ENCODE data around the gene SCN1A. TPM values are rescaled to one million over a fixed set of nuclear protein-coding genes. Genes with fewer than 3 reads are reported as not detected.

Gene SCN1A
- total RNA-seq, 1 donor: 0.72 TPM

DNA sequence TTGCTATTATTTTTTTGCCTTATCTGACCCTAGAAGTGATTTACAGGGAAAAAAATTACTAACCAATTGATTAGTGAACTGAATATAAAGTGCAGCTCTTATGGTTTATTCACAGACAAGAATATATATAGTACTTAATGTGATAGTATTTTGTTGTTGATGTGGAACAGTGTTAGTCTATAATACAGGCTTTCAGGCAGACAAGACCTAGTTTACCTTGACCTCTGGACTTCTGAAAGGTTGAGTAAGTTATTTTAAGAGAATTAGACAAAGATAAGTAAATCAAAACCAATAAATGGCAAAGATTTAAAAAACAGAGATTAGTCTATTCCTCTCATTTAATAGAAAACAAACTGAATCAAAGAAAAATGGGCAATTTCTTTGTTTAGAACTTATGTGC is 46.0 kb downstream of the SCN1A start:
- Histone ChIP-seq H3K27me3 (ENCODE audit: insufficient read depth, low read length) (peaks cover 3% of the 10 kb centered on the region), H3K4me3 (ENCODE audit: insufficient read depth, low read length) (no peak overlapping the region), H3K4me2 (ENCODE audit: insufficient read depth, low read length) (no peak overlapping the region), H3K27ac (ENCODE audit: low read depth, low read length) (no peak overlapping the region), H3K79me2 (ENCODE audit: insufficient read depth, low read length) (no peaks in the 10 kb centered on the region), H3K4me1 (ENCODE audit: insufficient read depth, low read length) (no peaks in the 10 kb centered on the region), H3K9me3 (ENCODE audit: low read depth, low read length) (no peaks in the 10 kb centered on the region), H3K36me3 (ENCODE audit: insufficient read depth, low read length) (no peaks in the 10 kb centered on the region), H4K20me1 (ENCODE audit: insufficient read depth, low read length) (no peaks in the 10 kb centered on the region), H2AFZ (ENCODE audit: low read length) (no peak overlapping the region)
- no peak for DNase-seq (ENCODE audit: insufficient read length, low spot score, missing footprints)
- TF ChIP-seq, protein P1, sequence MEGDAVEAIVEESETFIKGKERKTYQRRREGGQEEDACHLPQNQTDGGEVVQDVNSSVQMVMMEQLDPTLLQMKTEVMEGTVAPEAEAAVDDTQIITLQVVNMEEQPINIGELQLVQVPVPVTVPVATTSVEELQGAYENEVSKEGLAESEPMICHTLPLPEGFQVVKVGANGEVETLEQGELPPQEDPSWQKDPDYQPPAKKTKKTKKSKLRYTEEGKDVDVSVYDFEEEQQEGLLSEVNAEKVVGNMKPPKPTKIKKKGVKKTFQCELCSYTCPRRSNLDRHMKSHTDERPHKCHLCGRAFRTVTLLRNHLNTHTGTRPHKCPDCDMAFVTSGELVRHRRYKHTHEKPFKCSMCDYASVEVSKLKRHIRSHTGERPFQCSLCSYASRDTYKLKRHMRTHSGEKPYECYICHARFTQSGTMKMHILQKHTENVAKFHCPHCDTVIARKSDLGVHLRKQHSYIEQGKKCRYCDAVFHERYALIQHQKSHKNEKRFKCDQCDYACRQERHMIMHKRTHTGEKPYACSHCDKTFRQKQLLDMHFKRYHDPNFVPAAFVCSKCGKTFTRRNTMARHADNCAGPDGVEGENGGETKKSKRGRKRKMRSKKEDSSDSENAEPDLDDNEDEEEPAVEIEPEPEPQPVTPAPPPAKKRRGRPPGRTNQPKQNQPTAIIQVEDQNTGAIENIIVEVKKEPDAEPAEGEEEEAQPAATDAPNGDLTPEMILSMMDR (IDR thresholded peaks at IDR 0.05; ENCODE audit: extremely low read depth, low read depth, low read length): no peak

DNA sequence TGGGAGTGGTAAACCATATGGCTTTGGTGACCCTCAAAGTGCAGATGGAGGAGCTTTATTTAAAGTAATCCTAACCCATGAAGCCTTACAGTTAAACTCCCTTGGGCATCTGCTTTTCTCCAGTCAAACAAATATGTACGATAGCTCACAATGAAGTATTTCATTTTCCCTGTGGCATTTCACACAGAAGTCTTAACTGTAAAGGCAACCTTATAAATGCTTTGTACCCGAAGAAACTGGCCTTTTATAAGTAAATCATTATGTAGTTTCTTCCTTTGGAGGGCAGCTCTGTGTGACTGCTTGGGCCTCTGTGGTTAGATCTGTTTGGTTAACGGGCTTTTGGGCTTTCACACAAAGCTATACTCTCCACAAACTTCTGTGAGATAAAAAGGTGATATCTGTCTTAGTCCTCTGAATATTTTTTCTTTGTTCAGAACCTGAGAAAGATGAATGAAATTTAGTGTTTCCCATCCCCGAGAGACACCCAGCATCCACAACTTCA is 46.6 kb downstream of the SCN1A start:
- Histone ChIP-seq H3K4me1 (ENCODE audit: insufficient read depth, low read length) (no peaks in the 10 kb centered on the region), H3K9me3 (ENCODE audit: low read depth, low read length) (no peaks in the 10 kb centered on the region), H3K36me3 (ENCODE audit: insufficient read depth, low read length) (no peaks in the 10 kb centered on the region), H3K27me3 (ENCODE audit: insufficient read depth, low read length) (peaks cover 3% of the 10 kb centered on the region), H3K79me2 (ENCODE audit: insufficient read depth, low read length) (no peaks in the 10 kb centered on the region), H3K4me3 (ENCODE audit: insufficient read depth, low read length) (no peak overlapping the region), H2AFZ (ENCODE audit: low read length) (peak overlapping the region; percentile 40), H3K27ac (ENCODE audit: low read depth, low read length) (no peak overlapping the region), H4K20me1 (ENCODE audit: insufficient read depth, low read length) (no peaks in the 10 kb centered on the region), H3K4me2 (ENCODE audit: insufficient read depth, low read length) (no peak overlapping the region)
- DNase-seq (ENCODE audit: insufficient read length, low spot score, missing footprints): no peak
- TF ChIP-seq, protein P1 (IDR thresholded peaks at IDR 0.05; ENCODE audit: extremely low read depth, low read depth, low read length): no peak

DNA sequence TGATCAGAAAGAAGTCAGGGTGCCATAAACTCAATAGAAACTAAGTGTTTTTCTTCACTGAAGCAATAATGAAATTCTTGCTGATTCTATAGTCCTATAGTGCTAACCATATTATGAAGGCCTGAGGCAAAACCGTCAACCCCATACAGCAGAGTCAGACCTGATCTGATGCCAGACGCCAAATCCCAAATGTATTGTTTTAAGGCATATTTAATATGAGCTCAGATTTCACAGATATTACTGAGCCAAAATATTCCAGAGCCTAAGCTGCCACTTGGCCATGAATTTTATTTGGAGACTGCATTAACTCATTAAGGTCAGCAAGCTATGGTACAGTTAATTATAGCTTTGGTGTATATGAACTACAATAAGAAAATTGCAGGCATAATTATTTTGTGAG is 53.4 kb downstream of the SCN1A start:
- no peak overlapping the region for H3K27ac ChIP-seq (ENCODE audit: low read depth, low read length)
- H3K9me3 ChIP-seq (ENCODE audit: low read depth, low read length): no peaks in the 10 kb centered on the region
- H3K27me3 ChIP-seq (ENCODE audit: insufficient read depth, low read length): no peaks in the 10 kb centered on the region
- H2AFZ ChIP-seq (ENCODE audit: low read length): no peak overlapping the region
- H3K4me1 ChIP-seq (ENCODE audit: insufficient read depth, low read length): no peaks in the 10 kb centered on the region
- DNase-seq (ENCODE audit: insufficient read length, low spot score, missing footprints): no peak
- H3K79me2 ChIP-seq (ENCODE audit: insufficient read depth, low read length): no peaks in the 10 kb centered on the region
- H4K20me1 ChIP-seq (ENCODE audit: insufficient read depth, low read length): no peaks in the 10 kb centered on the region
- H3K4me3 ChIP-seq (ENCODE audit: insufficient read depth, low read length): no peak overlapping the region
- no peaks in the 10 kb centered on the region for H3K36me3 ChIP-seq (ENCODE audit: insufficient read depth, low read length)
- TF ChIP-seq, protein P1 (IDR thresholded peaks at IDR 0.05; ENCODE audit: extremely low read depth, low read depth, low read length): no peak
- no peak overlapping the region for H3K4me2 ChIP-seq (ENCODE audit: insufficient read depth, low read length)

DNA sequence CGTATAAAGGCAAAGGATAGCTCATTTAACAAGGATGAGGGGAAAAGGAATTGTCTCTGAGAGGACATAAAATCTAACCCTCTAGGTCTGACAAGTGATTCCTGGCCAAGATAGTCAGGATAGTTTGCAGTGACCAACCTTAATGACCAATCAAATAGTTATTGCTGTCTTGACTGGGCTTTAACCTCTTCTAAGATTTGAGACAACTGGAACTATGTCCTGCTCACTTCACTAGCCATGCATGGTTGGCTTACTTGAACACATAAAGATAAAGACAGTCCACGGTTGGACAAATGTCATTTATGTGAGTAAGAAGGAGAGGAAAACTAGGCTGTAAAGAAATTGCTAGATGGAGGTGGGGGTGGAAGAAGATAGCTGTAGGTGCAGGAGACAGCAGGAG is 53.8 kb downstream of the SCN1A start:
- Histone ChIP-seq H3K27ac (ENCODE audit: low read depth, low read length) (no peak overlapping the region), H2AFZ (ENCODE audit: low read length) (no peak overlapping the region), H3K36me3 (ENCODE audit: insufficient read depth, low read length) (no peaks in the 10 kb centered on the region), H3K9me3 (ENCODE audit: low read depth, low read length) (no peaks in the 10 kb centered on the region), H3K4me3 (ENCODE audit: insufficient read depth, low read length) (no peak overlapping the region), H3K79me2 (ENCODE audit: insufficient read depth, low read length) (no peaks in the 10 kb centered on the region), H4K20me1 (ENCODE audit: insufficient read depth, low read length) (no peaks in the 10 kb centered on the region), H3K4me2 (ENCODE audit: insufficient read depth, low read length) (no peak overlapping the region), H3K4me1 (ENCODE audit: insufficient read depth, low read length) (peaks cover under 1% of the 10 kb centered on the region), H3K27me3 (ENCODE audit: insufficient read depth, low read length) (no peaks in the 10 kb centered on the region)
- no peak for DNase-seq (ENCODE audit: insufficient read length, low spot score, missing footprints)
- TF ChIP-seq, protein P1 (IDR thresholded peaks at IDR 0.05; ENCODE audit: extremely low read depth, low read depth, low read length): no peak
